Measurements from ENCODE around the gene YBEY.

DNA sequence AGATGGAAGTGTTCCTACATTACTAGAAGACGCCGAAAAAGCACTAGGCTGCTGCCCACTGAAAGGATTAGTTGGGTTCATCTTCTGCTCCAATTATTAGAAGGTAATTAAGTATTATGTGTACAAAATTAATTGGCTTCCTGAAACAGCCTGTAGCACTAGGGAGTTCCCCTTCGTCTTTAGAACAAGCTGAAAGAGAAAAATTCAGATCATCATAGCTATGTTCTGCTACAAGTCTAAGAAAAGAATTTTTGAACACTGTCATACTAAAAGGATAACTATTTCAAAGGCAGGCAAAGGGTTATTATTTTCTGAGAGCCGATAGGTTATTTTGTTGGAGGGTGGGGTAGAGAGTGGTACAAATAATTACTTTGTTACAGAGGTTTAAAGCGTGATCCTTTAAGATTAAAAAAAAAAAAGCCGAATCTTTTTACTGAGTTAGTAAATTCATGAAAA lies 908 bp upstream of the YBEY start, which contains the start of gene MCM3AP:
- TF ChIP-seq, protein P1, sequence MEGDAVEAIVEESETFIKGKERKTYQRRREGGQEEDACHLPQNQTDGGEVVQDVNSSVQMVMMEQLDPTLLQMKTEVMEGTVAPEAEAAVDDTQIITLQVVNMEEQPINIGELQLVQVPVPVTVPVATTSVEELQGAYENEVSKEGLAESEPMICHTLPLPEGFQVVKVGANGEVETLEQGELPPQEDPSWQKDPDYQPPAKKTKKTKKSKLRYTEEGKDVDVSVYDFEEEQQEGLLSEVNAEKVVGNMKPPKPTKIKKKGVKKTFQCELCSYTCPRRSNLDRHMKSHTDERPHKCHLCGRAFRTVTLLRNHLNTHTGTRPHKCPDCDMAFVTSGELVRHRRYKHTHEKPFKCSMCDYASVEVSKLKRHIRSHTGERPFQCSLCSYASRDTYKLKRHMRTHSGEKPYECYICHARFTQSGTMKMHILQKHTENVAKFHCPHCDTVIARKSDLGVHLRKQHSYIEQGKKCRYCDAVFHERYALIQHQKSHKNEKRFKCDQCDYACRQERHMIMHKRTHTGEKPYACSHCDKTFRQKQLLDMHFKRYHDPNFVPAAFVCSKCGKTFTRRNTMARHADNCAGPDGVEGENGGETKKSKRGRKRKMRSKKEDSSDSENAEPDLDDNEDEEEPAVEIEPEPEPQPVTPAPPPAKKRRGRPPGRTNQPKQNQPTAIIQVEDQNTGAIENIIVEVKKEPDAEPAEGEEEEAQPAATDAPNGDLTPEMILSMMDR (IDR thresholded peaks at IDR 0.05; ENCODE audit: insufficient read depth, low read depth, low read length) = no peak
- no peak for TF ChIP-seq EZH2 (IDR thresholded peaks at IDR 0.05; ENCODE audit: insufficient read depth, low read length)
